ENCODE data around the gene ATP6V1G3.
"Not testable (repeated sequence)": the region's sequence is repeated elsewhere in the genome, so short reads cannot be mapped to it uniquely, and the experiment has no call there.

DNA sequence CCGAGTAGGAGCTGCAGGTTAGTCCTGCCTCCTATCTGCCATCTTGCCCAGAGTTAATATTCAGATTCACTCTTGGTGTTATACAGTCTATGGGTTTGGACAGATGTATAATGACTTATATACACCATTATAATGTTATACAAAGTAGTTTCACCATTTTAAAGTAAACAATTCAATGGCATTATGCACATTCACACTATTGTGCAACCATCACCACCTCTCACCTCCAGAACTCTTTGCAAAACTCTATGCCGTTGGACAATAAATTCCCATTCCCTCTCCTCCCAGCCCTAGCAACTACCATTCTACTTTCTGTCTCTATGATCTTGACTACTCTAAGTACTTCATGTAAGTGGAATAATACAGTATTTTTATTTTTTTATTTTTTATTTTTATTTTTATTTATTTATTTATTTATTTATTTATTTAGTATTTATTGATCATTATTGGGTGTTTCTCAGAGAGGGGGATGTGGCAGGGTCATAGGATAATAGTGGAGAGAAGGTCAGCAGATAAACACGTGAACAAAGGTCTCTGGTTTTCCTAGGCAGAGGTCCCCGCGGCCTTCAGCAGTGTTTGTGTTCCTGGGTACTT lies 42.8 kb upstream of the ATP6V1G3 start:
- TF ChIP-seq, protein P1, sequence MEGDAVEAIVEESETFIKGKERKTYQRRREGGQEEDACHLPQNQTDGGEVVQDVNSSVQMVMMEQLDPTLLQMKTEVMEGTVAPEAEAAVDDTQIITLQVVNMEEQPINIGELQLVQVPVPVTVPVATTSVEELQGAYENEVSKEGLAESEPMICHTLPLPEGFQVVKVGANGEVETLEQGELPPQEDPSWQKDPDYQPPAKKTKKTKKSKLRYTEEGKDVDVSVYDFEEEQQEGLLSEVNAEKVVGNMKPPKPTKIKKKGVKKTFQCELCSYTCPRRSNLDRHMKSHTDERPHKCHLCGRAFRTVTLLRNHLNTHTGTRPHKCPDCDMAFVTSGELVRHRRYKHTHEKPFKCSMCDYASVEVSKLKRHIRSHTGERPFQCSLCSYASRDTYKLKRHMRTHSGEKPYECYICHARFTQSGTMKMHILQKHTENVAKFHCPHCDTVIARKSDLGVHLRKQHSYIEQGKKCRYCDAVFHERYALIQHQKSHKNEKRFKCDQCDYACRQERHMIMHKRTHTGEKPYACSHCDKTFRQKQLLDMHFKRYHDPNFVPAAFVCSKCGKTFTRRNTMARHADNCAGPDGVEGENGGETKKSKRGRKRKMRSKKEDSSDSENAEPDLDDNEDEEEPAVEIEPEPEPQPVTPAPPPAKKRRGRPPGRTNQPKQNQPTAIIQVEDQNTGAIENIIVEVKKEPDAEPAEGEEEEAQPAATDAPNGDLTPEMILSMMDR (IDR thresholded peaks at IDR 0.05), result not testable (repeated sequence)
- not testable (repeated sequence) for TF ChIP-seq POLR2A, POLR2AphosphoS5, EP300 (IDR thresholded peaks at IDR 0.05)

Measured in gastroesophageal sphincter (tissue), 3 donors.